IMR-90 (cell line): ENCODE measurements around the gene CTDSPL. TPM values are rescaled to one million over a fixed set of nuclear protein-coding genes. Genes with fewer than 3 reads are reported as not detected.
"Not testable (repeated sequence)": the region's sequence is repeated elsewhere in the genome, so short reads cannot be mapped to it uniquely, and the experiment has no call there.

Experiments
- ATAC-seq: fragments of 200-7000 bp; cut with Tn5 transposase; 2 replicates; pipeline ENCODE4 v1.9.1; 2020; ENCODE audit warnings: low read depth, mild to moderate bottlenecking, moderate library complexity
- BruUV-seq: library from RNA; stranded (reverse); fragments of 400-500 nt; replicated peaks from 2 replicates; lab custom pipeline; 2021; lab: Mats Ljungman, UMichigan
- CTCF ChIA-PET: fragments of 300-600 bp; formaldehyde crosslinking; extraction: SDS; loops from one replicate; lab custom pipeline; 2021; ENCODE audit warnings: antibody characterized with exemption; lab: Yijun Ruan, JAX
- POLR2A ChIA-PET: fragments of 300-600 bp; sonication (Branson Sonifier 250); formaldehyde crosslinking; loops from one replicate; lab custom pipeline; 2022; ENCODE audit warnings: antibody characterized with exemption; ENCODE audit not compliant: unreplicated experiment; lab: Charles Lee
- DNase-seq: peaks from one replicate; pipeline ENCODE4 v3.0.0; 2013
- H2AFZ ChIP-seq: replicated peaks from 2 replicates; pipeline ENCODE3; 2013; ENCODE audit warnings: low read length, mild to moderate bottlenecking; ENCODE audit not compliant: poor library complexity
- H2AK5ac ChIP-seq: 2 replicates; pipeline ENCODE4 v1.6.1; 2013; ENCODE audit warnings: low read depth, low read length, inconsistent platforms
- H2AK9ac ChIP-seq: replicated peaks from 2 replicates; pipeline ENCODE3; 2013; ENCODE audit warnings: mild to moderate bottlenecking, low read depth, low read length, moderate library complexity; ENCODE audit not compliant: poor library complexity
- H2BK120ac ChIP-seq: 2 replicates; pipeline ENCODE4 v1.6.1; 2013; ENCODE audit warnings: low read depth, low read length, inconsistent platforms
- H2BK15ac ChIP-seq: 3 replicates; pipeline ENCODE4 v1.6.1; 2013; ENCODE audit warnings: low read depth, low read length, inconsistent platforms
- H2BK20ac ChIP-seq: 2 replicates; pipeline ENCODE4 v1.6.1; 2013; ENCODE audit warnings: low read depth, mild to moderate bottlenecking, inconsistent platforms, low read length, moderate library complexity
- H2BK5ac ChIP-seq: 2 replicates; pipeline ENCODE4 v1.6.1; 2013; ENCODE audit warnings: mild to moderate bottlenecking, low read depth, low read length, inconsistent platforms; ENCODE audit not compliant: poor library complexity, severe bottlenecking
- H3K14ac ChIP-seq: replicated peaks from 2 replicates; pipeline ENCODE4 v1.6.1; 2013; ENCODE audit warnings: low read depth, low read length, inconsistent platforms
- H3K18ac ChIP-seq: 2 replicates; pipeline ENCODE4 v1.6.1; 2013; ENCODE audit warnings: low read depth, low read length, control low read depth
- H3K23ac ChIP-seq: 2 replicates; pipeline ENCODE4 v1.6.1; 2013; ENCODE audit warnings: low read depth, low read length, inconsistent platforms
- H3K27ac ChIP-seq: 2 replicates; pipeline ENCODE4 v1.5.1; 2013; ENCODE audit warnings: mild to moderate bottlenecking, control low read depth, low read length; ENCODE audit not compliant: insufficient read depth
- H3K27me3 ChIP-seq: 2 replicates; pipeline ENCODE4 v1.6.1; 2013; ENCODE audit warnings: low read length; ENCODE audit not compliant: control insufficient read depth, insufficient read depth
- H3K36me3 ChIP-seq: 2 replicates; pipeline ENCODE4 v1.6.1; 2013; ENCODE audit warnings: low read length, mixed read lengths; ENCODE audit not compliant: control insufficient read depth, insufficient read depth
- H3K4ac ChIP-seq: 2 replicates; pipeline ENCODE4 v1.6.1; 2013; ENCODE audit warnings: low read depth, low read length, inconsistent platforms
- H3K4me1 ChIP-seq: 2 replicates; pipeline ENCODE4 v1.6.1; 2013; ENCODE audit warnings: low read length, mixed read lengths; ENCODE audit not compliant: control insufficient read depth, insufficient read depth
- H3K4me2 ChIP-seq: 2 replicates; pipeline ENCODE4 v1.6.1; 2013; ENCODE audit warnings: low read depth, mild to moderate bottlenecking, control low read depth, low read length, moderate library complexity
- H3K4me3 ChIP-seq: 2 replicates; pipeline ENCODE4 v1.5.1; 2013; ENCODE audit warnings: low read depth, mild to moderate bottlenecking, control low read depth, low read length, moderate library complexity; ENCODE audit not compliant: insufficient read depth
- H3K56ac ChIP-seq: 2 replicates; pipeline ENCODE4 v1.6.1; 2013; ENCODE audit warnings: low read length, inconsistent platforms; ENCODE audit not compliant: insufficient read depth; ENCODE audit errors: extremely low read depth
- H3K79me1 ChIP-seq, 2 experiments: 2 replicates each; pipeline ENCODE4 v1.6.1; 2013; ENCODE audit warnings: low read length in 2 of 2, inconsistent platforms in 1 of 2, low read depth in 1 of 2
- H3K9ac ChIP-seq: 2 replicates; pipeline ENCODE4 v1.6.1; 2013; ENCODE audit warnings: low read depth, low read length, control low read depth
- H3K9me1 ChIP-seq: 2 replicates; pipeline ENCODE4 v1.6.1; 2013; ENCODE audit warnings: low read length, inconsistent platforms; ENCODE audit not compliant: insufficient read depth
- H3K9me3 ChIP-seq: 2 replicates; pipeline ENCODE4 v1.6.1; 2013; ENCODE audit warnings: low read length; ENCODE audit not compliant: control insufficient read depth, insufficient read depth
- H4K20me1 ChIP-seq: 2 replicates; pipeline ENCODE4 v1.6.1; 2013; ENCODE audit warnings: low read length, inconsistent platforms; ENCODE audit not compliant: insufficient read depth
- H4K5ac ChIP-seq: 2 replicates; pipeline ENCODE4 v1.6.1; 2013; ENCODE audit warnings: mild to moderate bottlenecking, low read depth, low read length, control low read depth
- H4K8ac ChIP-seq, 2 experiments: 2 replicates each; pipeline ENCODE4 v1.6.1; 2013; ENCODE audit warnings: low read depth in 2 of 2, low read length in 2 of 2, control low read depth in 1 of 2, inconsistent platforms in 1 of 2
- H4K91ac ChIP-seq: 2 replicates; pipeline ENCODE4 v1.6.1; 2013; ENCODE audit warnings: low read depth, low read length, inconsistent platforms; ENCODE audit not compliant: insufficient read depth
- CTCF ChIP-seq: conservative IDR thresholded peaks from 2 replicates; pipeline ENCODE4 v1.5.1; 2012; ENCODE audit warnings: mild to moderate bottlenecking, low read depth, low read length, improper control_type of control experiment
- FOS ChIP-seq: fragments of 150-350 bp; IDR thresholded peaks from 2 replicates; pipeline ENCODE4 v1.6.1; 2016; ENCODE audit warnings: low read depth, low read length
- RAD21 ChIP-seq: IDR thresholded peaks from 2 replicates; pipeline ENCODE4 v1.6.1; 2012; ENCODE audit warnings: low read length, improper control_type of control experiment
- SMC3 ChIP-seq: fragments of 150-350 bp; IDR thresholded peaks from 2 replicates; pipeline ENCODE4 v1.6.1; 2016; ENCODE audit warnings: low read depth, mild to moderate bottlenecking, antibody characterized with exemption, low read length, moderate library complexity
- WGBS, 2 experiments: methylation state at CpG; one replicate each; pipeline versions ENCODE4 v1.1.5 to v1.1.7; 2013; ENCODE audit warnings: missing lambda C conversion rate in 2 of 2; ENCODE audit not compliant: insufficient read length in 1 of 2; ENCODE audit errors: extremely low coverage in 2 of 2; 5-methylcytosine and 5-hydroxymethylcytosine counted together
- dilution Hi-C: fragments of 300-500 bp; cut with HindIII; formaldehyde crosslinking; loops from one replicate; pipeline ENCODE4 v1.14.3; 2018; ENCODE audit warnings: low sequenced_read_pairs; ENCODE audit not compliant: unreplicated experiment
- in situ Hi-C: fragments of 300-500 bp; cut with MboI; formaldehyde crosslinking; loops from 3 replicates; pipeline ENCODE4 v1.14.3; 2019; ENCODE audit warnings: low sequenced_read_pairs, inconsistent platforms, mixed read lengths
- intact Hi-C: fragments of 100-400 bp; cut with micrococcal nuclease; formaldehyde crosslinking; loops from 2 replicates; pipeline ENCODE4 v1.10.0; 2022
- polyA plus RNA-seq, 3 experiments: library from polyadenylated mRNA; depleted of rRNA; stranded (reverse); fragments of >200 nt; gene quantifications; 2 replicates each; pipeline ENCODE4 v1.2.3, GENCODE V29; 2012; ENCODE audit warnings: low replicate concordance in 1 of 3
- total RNA-seq: library from RNA; depleted of rRNA; stranded (reverse); fragments of >200 nt; gene quantifications from 2 replicates; pipeline ENCODE4 v1.2.3, GENCODE V29; 2012

CTDSPL gene
- total and polyA plus RNA-seq, 2 of the 4 experiments (the other 2 are of a cell fraction): 24.5 to 29.0 TPM

DNA sequence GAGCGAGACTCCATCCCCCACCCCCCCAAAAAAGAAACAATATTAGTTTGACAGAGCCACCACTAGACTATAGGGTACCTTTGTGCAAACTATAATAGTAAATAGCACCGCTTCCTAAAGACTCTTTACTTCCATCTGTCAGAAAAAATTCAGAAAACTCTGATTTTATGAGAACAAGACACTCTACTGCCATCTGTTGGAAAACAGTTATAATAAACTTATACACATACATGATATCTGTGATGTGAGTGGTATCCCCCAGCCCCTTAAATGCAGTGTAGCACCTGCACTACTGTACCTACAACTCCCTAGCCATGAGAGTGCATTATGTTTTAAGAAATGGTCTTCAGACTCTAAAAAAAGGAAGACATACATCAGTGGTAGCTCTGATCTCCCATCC, 47.1 kb upstream of the CTDSPL start:
- H3K56ac ChIP-seq: no peak overlapping the region
- H2AFZ ChIP-seq: no peak overlapping the region
- no peak overlapping the region for H2BK5ac ChIP-seq
- no peak overlapping the region for H3K18ac ChIP-seq
- no peak overlapping the region for H4K5ac ChIP-seq
- no CpG with 5 or more reads among the region's 2 CpGs for WGBS, 2 experiments
- intact Hi-C loops (loop anchor here (10.0 kb wide), 1 partner anchor 500 kb away; no protein-coding TSS in a partner anchor), dilution Hi-C loops (no loop called here), in situ Hi-C loops (no loop called here)
- no peak overlapping the region for H2BK120ac ChIP-seq
- no peak overlapping the region for H3K9ac ChIP-seq
- no peak overlapping the region for H4K8ac ChIP-seq
- no peak overlapping the region for H2BK20ac ChIP-seq
- H2BK15ac ChIP-seq: no peak overlapping the region
- peaks cover 22% of the 10 kb centered on the region for H3K4me1 ChIP-seq
- no peak overlapping the region for H3K4me3 ChIP-seq
- no peak overlapping the region for H3K4ac ChIP-seq
- no peak overlapping the region for H3K4me2 ChIP-seq
- no peak overlapping the region for H3K27ac ChIP-seq
- no peaks in the 10 kb centered on the region for H3K27me3 ChIP-seq
- no peak overlapping the region for H3K23ac ChIP-seq
- no peaks in the 10 kb centered on the region for H3K9me3 ChIP-seq
- ChIA-PET CTCF (interaction anchor here (0.6 to 1.7 kb wide), 8 partner anchors 14 to 1081 kb away, joined by 3 to 6 read pairs (median 4); no protein-coding TSS in a partner anchor), POLR2A (no interaction called here)
- H3K36me3 ChIP-seq: no peaks in the 10 kb centered on the region
- no peak overlapping the region for H2AK9ac ChIP-seq
- no peak overlapping the region for H4K91ac ChIP-seq
- H2AK5ac ChIP-seq: no peak overlapping the region
- peak; percentile 51 for TF ChIP-seq CTCF
- TF ChIP-seq FOS: no peak
- peak; percentile 28; the same call in 1 of the 2 replicates for TF ChIP-seq SMC3
- peak; percentile 46 for TF ChIP-seq RAD21
- peaks cover 6% of the 10 kb centered on the region; the same call in 1 of the 2 replicates for H4K20me1 ChIP-seq
- DNase-seq (peak; percentile 31), ATAC-seq (peak; percentile 45)
- BruUV-seq: no TSS peak
- no peaks in the 10 kb centered on the region for H3K79me1 ChIP-seq
- H3K14ac ChIP-seq: no peak overlapping the region
- H3K9me1 ChIP-seq: peaks cover 9% of the 10 kb centered on the region

DNA sequence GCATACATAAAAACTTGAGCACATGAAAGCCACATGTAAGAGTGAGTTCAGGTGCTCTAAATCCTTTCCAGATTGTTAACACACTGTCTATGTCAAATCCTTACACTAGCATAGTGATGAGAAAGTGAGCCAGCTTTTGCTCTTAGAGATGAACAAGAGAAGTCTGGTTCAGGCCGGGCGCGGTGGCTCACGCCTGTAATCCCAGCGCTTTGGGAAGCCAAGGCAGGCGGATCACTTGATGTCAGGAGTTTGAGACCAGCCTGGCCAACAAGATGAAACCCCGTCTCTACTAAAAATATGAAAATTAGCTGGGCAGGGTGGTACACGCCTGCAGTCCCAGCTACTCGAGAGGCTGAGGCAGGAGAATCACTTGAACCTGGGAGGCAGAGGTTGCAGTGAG, 46.5 kb upstream of the CTDSPL start:
- H3K79me1 ChIP-seq, H2BK120ac ChIP-seq, POLR2A ChIA-PET, H2BK15ac ChIP-seq, H4K20me1 ChIP-seq, H3K27me3 ChIP-seq, BruUV-seq, H3K4me3 ChIP-seq, H2AK9ac ChIP-seq, H2BK5ac ChIP-seq, H3K23ac ChIP-seq, H3K9me1 ChIP-seq, in situ Hi-C loops, H2AFZ ChIP-seq, H3K27ac ChIP-seq, dilution Hi-C loops, ATAC-seq, H3K36me3 ChIP-seq, H3K4ac ChIP-seq, H2BK20ac ChIP-seq, H3K9me3 ChIP-seq, H3K56ac ChIP-seq, H3K18ac ChIP-seq, H3K4me2 ChIP-seq, H4K8ac ChIP-seq, H2AK5ac ChIP-seq, H4K5ac ChIP-seq, H4K91ac ChIP-seq, DNase-seq, H3K14ac ChIP-seq, H3K9ac ChIP-seq: not testable (repeated sequence)
- WGBS, 2 experiments: 98% methylated on average over 7 of the region's 9 CpGs; no CpG with 5 or more reads in 1 of the 2 experiments
- intact Hi-C loops: loop anchor here (10.0 kb wide), 1 partner anchor 500 kb away; no protein-coding TSS in a partner anchor
- peaks cover 22% of the 10 kb centered on the region for H3K4me1 ChIP-seq
- CTCF ChIA-PET: interaction anchor here (0.6 to 1.7 kb wide), 11 partner anchors 11 to 1082 kb away, joined by 3 to 6 read pairs (median 3); no protein-coding TSS in a partner anchor
